Neural cell (in vitro differentiated cells): ENCODE measurements around the gene ZFPM1. TPM values are rescaled to one million over a fixed set of nuclear protein-coding genes. Genes with fewer than 3 reads are reported as not detected.
A peak's percentile ranks its signal among the peaks of the same experiment; 100 is the strongest.

Experiments
- H2AFZ ChIP-seq: fragments of 200-600, 300-800 bp; sonication (generic), shearing (Covaris generic); 2 replicates; pipeline ENCODE4 v1.6.0; 2014; ENCODE audit warnings: low read depth, mild to moderate bottlenecking, antibody characterized with exemption, low read length, moderate library complexity
- H3F3A ChIP-seq: fragments of 200-600 bp; shearing (Covaris generic); 2 replicates; pipeline ENCODE4 v1.6.1; 2016; ENCODE audit warnings: mild to moderate bottlenecking, moderate library complexity, mixed read lengths, antibody characterized with exemption, low read length; ENCODE audit not compliant: insufficient read depth, poor library complexity, severe bottlenecking
- H3K27ac ChIP-seq: fragments of 200-600, 300-800 bp; sonication (generic), shearing (Covaris generic); 2 replicates; pipeline ENCODE4 v1.5.1; 2014; ENCODE audit warnings: mild to moderate bottlenecking, low read length, moderate library complexity
- H3K27me3 ChIP-seq: fragments of 300-800, 200-600 bp; sonication (generic), shearing (Covaris generic); 2 replicates; pipeline ENCODE4 v1.6.0; 2014; ENCODE audit warnings: mild to moderate bottlenecking, low read depth, low read length, moderate library complexity; ENCODE audit not compliant: insufficient read depth
- H3K36me3 ChIP-seq: fragments of 300-800, 200-600 bp; sonication (generic), shearing (Covaris generic); 2 replicates; pipeline ENCODE4 v1.5.1; 2014; ENCODE audit warnings: mild to moderate bottlenecking, antibody characterized with exemption, low read length, moderate library complexity; ENCODE audit not compliant: insufficient read depth
- H3K4me2 ChIP-seq: fragments of 300-800, 200-600 bp; sonication (generic), shearing (Covaris generic); 2 replicates; pipeline ENCODE4 v1.6.0; 2014; ENCODE audit warnings: mild to moderate bottlenecking, low read length
- H3K4me3 ChIP-seq: fragments of 300-800, 200-600 bp; sonication (generic), shearing (Covaris generic); 2 replicates; pipeline ENCODE4 v1.5.1; 2014; ENCODE audit warnings: mild to moderate bottlenecking, low read length, moderate library complexity
- H3K79me2 ChIP-seq: fragments of 200-600 bp; shearing (Covaris generic); replicated peaks from 2 replicates; pipeline ENCODE4 v1.6.0; 2014; ENCODE audit warnings: mild to moderate bottlenecking, low read length, moderate library complexity; ENCODE audit not compliant: insufficient read depth
- H3K9ac ChIP-seq: fragments of 300-800, 200-600 bp; sonication (generic), shearing (Covaris generic); 2 replicates; pipeline ENCODE4 v1.6.1; 2016; ENCODE audit warnings: mild to moderate bottlenecking, low read length, mixed read lengths
- H3K9me2 ChIP-seq: fragments of 200-600 bp; shearing (Covaris generic); 2 replicates; pipeline ENCODE4 v1.6.1; 2016; ENCODE audit warnings: mild to moderate bottlenecking, low read length, mixed read lengths; ENCODE audit not compliant: insufficient read depth
- H3K9me3 ChIP-seq: fragments of 200-600, 300-800 bp; sonication (generic), shearing (Covaris generic); 2 replicates; pipeline ENCODE4 v1.6.1; 2016; ENCODE audit warnings: mild to moderate bottlenecking, mixed run types, low read length, moderate library complexity, mixed read lengths
- H4K20me1 ChIP-seq: fragments of 200-600 bp; shearing (Covaris generic); 2 replicates; pipeline ENCODE4 v1.6.1; 2016; ENCODE audit warnings: mild to moderate bottlenecking, mixed run types; ENCODE audit not compliant: insufficient read depth
- CTCF ChIP-seq: fragments of 450-650 bp; IDR thresholded peaks from 2 replicates; pipeline ENCODE4 v1.5.1; 2014; ENCODE audit warnings: antibody characterized with exemption, mild to moderate bottlenecking, moderate library complexity; ENCODE audit not compliant: poor library complexity, severe bottlenecking
- EP300 ChIP-seq: fragments of 450-650 bp; conservative IDR thresholded peaks from 2 replicates; pipeline ENCODE4 v1.6.1; 2014; ENCODE audit warnings: antibody characterized with exemption, mild to moderate bottlenecking, moderate library complexity; ENCODE audit not compliant: poor library complexity, severe bottlenecking
- EZH2 ChIP-seq: fragments of 200-600, 300-800 bp; shearing (Covaris generic), sonication (generic); IDR thresholded peaks from 2 replicates; pipeline ENCODE4 v1.6.1; 2014; ENCODE audit warnings: antibody characterized with exemption, low read length, borderline replicate concordance, mild to moderate bottlenecking; ENCODE audit not compliant: insufficient read depth, poor library complexity, severe bottlenecking
- MXI1 ChIP-seq: fragments of 450-650 bp; conservative IDR thresholded peaks from 2 replicates; pipeline ENCODE4 v1.6.1; 2014; ENCODE audit warnings: antibody characterized with exemption, mild to moderate bottlenecking; ENCODE audit not compliant: poor library complexity, severe bottlenecking
- POLR2AphosphoS5 ChIP-seq: IDR thresholded peaks from 2 replicates; pipeline ENCODE4 v1.6.1; 2012
- RAD21 ChIP-seq: fragments of 450-650 bp; conservative IDR thresholded peaks from 2 replicates; pipeline ENCODE4 v1.6.1; 2014; ENCODE audit warnings: antibody characterized with exemption, mild to moderate bottlenecking, moderate library complexity
- REST ChIP-seq: IDR thresholded peaks from 2 replicates; pipeline ENCODE4 v1.6.1; 2012; ENCODE audit warnings: borderline replicate concordance
- SMC3 ChIP-seq: fragments of 450-650 bp; conservative IDR thresholded peaks from 2 replicates; pipeline ENCODE4 v1.6.1; 2014; ENCODE audit warnings: antibody characterized with exemption, mild to moderate bottlenecking, moderate library complexity; ENCODE audit not compliant: poor library complexity
- TAF1 ChIP-seq: IDR thresholded peaks from 2 replicates; pipeline ENCODE4 v1.6.1; 2012; ENCODE audit warnings: low read depth
- polyA plus RNA-seq: library from polyadenylated mRNA; depleted of rRNA; stranded (reverse); fragments of >200 nt; gene quantifications from 2 replicates; pipeline ENCODE4 v1.2.3, GENCODE V29; 2014

Gene ZFPM1
- polyA plus RNA-seq, 1 donor from 2014 or later = 0.41 TPM

DNA sequence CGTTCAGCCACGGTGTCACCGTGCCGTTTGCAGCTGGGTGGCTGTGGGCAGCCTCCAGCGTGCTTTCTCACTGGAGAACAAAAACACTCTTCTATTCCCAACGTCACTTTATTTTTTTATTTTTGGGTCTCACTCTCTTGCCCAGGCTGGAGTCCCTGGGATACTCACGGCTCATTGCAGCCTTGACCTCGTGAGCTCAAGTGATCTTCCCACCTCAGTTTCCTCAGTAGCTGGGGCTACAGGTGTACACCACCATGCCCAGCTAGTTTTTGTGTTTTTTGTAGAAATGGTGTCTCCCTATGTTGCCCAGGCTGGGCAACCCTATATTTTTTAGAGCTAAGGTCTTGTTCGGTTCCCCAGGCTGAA is 82.8 kb downstream of the ZFPM1 start:
- Histone ChIP-seq H3K36me3 (no peaks in the 10 kb centered on the region), H3K4me3 (peak overlapping the region; percentile 67), H3F3A (no peaks in the 10 kb centered on the region), H3K79me2 (no peaks in the 10 kb centered on the region), H3K9me2 (no peaks in the 10 kb centered on the region), H3K4me2 (no peak overlapping the region), H4K20me1 (no peaks in the 10 kb centered on the region), H3K27me3 (no peaks in the 10 kb centered on the region), H3K9ac (no peak overlapping the region), H2AFZ (no peak overlapping the region), H3K27ac (no peak overlapping the region), H3K9me3 (no peaks in the 10 kb centered on the region)
- TF ChIP-seq EZH2 = no peak
- no peak for TF ChIP-seq RAD21
- no peak for TF ChIP-seq TAF1
- no peak for TF ChIP-seq POLR2AphosphoS5
- TF ChIP-seq SMC3 = no peak
- TF ChIP-seq EP300 = no peak
- TF ChIP-seq MXI1 = no peak
- TF ChIP-seq REST = no peak
- TF ChIP-seq CTCF = no peak

DNA sequence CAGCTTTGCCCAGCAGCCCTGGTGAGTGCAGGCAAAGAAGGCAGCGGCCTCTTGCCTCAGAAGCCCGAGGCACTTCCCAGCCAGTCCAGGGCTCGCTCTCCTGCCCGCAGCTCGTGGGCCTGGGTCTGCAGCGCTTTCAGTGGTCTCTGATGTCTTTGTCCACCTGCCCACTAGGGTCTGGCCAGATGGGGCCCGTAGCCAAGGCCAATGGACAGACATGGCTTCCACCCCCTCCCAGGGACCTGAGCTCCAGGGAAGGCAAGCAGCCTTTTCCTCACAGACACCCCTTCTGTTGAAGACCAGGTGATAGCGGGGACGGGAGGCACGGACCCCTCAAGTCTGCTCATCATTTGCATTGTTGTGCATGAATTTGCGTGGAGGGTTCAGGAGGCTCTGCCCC is 83.4 kb downstream of the ZFPM1 start:
- Histone ChIP-seq H3K36me3 (no peaks in the 10 kb centered on the region), H3K79me2 (no peaks in the 10 kb centered on the region), H3F3A (no peaks in the 10 kb centered on the region), H3K4me3 (no peak overlapping the region), H2AFZ (no peak overlapping the region), H3K9me3 (no peaks in the 10 kb centered on the region), H3K9me2 (no peaks in the 10 kb centered on the region), H3K27me3 (no peaks in the 10 kb centered on the region), H4K20me1 (no peaks in the 10 kb centered on the region), H3K4me2 (no peak overlapping the region), H3K9ac (no peak overlapping the region), H3K27ac (no peak overlapping the region)
- TF ChIP-seq REST (no peak), MXI1 (no peak), RAD21 (no peak), CTCF (no peak), SMC3 (no peak), EP300 (no peak), TAF1 (no peak), POLR2AphosphoS5 (no peak), EZH2 (no peak)
